Motor neuron (in vitro differentiated cells): ENCODE results near the gene MAFG. TPM values are rescaled to one million over a fixed set of nuclear protein-coding genes. Genes with fewer than 3 reads are reported as not detected.
"Not testable (repeated sequence)": the region's sequence is repeated elsewhere in the genome, so short reads cannot be mapped to it uniquely, and the experiment has no call there.

Experiments used
- ATAC-seq, 8 experiments: fragments of 200-7000 bp; cut with Tn5 transposase; replicated peaks in 6 of 8; 2 replicates each; pipeline ENCODE4 v1.8.0; 2021; ENCODE audit warnings: mild to moderate bottlenecking in 8 of 8, moderate library complexity in 8 of 8
- H3K27ac ChIP-seq, 2 donors: fragments of 250-450 bp; sonication (Bioruptor Pico); 2 replicates each; pipeline ENCODE4 v1.9.0; 2021; ENCODE audit warnings: antibody characterized with exemption in 2 of 2, mild to moderate bottlenecking in 2 of 2, moderate library complexity in 1 of 2
- H3K4me1 ChIP-seq, 2 donors: fragments of 250-450 bp; sonication (Bioruptor Pico); replicated peaks in 1 of 2; 2 replicates each; pipeline ENCODE4 v1.6.1; 2021; ENCODE audit warnings: antibody characterized with exemption in 2 of 2, mild to moderate bottlenecking in 2 of 2, moderate library complexity in 1 of 2
- H3K4me3 ChIP-seq, 5 donors: fragments of 250-450 bp; sonication (Bioruptor Pico); 2 replicates each; pipeline ENCODE4 v1.9.0; 2021; ENCODE audit warnings: antibody characterized with exemption in 5 of 5, mild to moderate bottlenecking in 5 of 5, moderate library complexity in 4 of 5
- WGBS, 10 experiments: fragments of 450-650 bp; shearing (Covaris generic); methylation state at CpG; one replicate each; pipeline ENCODE4 v1.0.0; 2022; 5-methylcytosine and 5-hydroxymethylcytosine counted together
- in situ Hi-C, 9 experiments: fragments of 400-800 bp; cut with MboI; loops; one replicate each; pipeline ENCODE4 v1.15.0; 2021; ENCODE audit warnings: low sequenced_read_pairs in 9 of 9, low pct_unique_long_range_greater_than_20kb in 2 of 9; ENCODE audit not compliant: unreplicated experiment in 9 of 9
- total RNA-seq, 8 experiments: library from RNA; unstranded; fragments of 300-600 nt; gene quantifications; 2 replicates each; pipeline versions ENCODE4 v1.2.3 to v1.2.4, GENCODE V29; 2022

Gene MAFG
- total RNA-seq, 8 experiments from 2014 or later: 6.6 to 23.9 (median 15.4) TPM

- in situ Hi-C loops: no loop called here
- Histone ChIP-seq H3K27ac (no peak overlapping the region), H3K4me1 (peaks cover 19 to 26% of the 10 kb centered on the region in 2 donors), H3K4me3 (no peak overlapping the region)
- WGBS, 10 experiments: 43 to 100% (median 83%) methylated on average over 2 to 10 of the region's 26 CpGs; no CpG with 5 or more reads in 5 of the 10 experiments
- no peak for ATAC-seq
Measured at GRCh38 chr17:81955058-81955681, 27.6 kb upstream of the MAFG start.

- no peak overlapping the region for H3K27ac ChIP-seq
- WGBS, 10 experiments: 73 to 100% (median 82%) methylated on average over 1 to 4 of the region's 19 CpGs; no CpG with 5 or more reads in 4 of the 10 experiments
- in situ Hi-C loops: no loop called here
- H3K4me1 ChIP-seq: peaks cover 19 to 21% of the 10 kb centered on the region in 2 donors
- no peak overlapping the region for H3K4me3 ChIP-seq
- ATAC-seq: peak in 2 of 8 experiments; percentile 33 to 42
Measured at GRCh38 chr17:81954131-81955057, 26.9 kb upstream of the MAFG start.

- in situ Hi-C loops: not testable (repeated sequence)
Measured at GRCh38 chr17:81953443-81953842, 25.9 kb upstream of the MAFG start.

GRCh38 chr17:81952792-81953228, 25.3 kb upstream of the MAFG start:
- no peak overlapping the region for H3K4me3 ChIP-seq
- no peak for ATAC-seq
- in situ Hi-C loops: no loop called here
- H3K4me1 ChIP-seq: peaks cover 19% of the 10 kb centered on the region in 2 donors
- no peak overlapping the region for H3K27ac ChIP-seq
- WGBS, 10 experiments: no CpG with 5 or more reads among the region's 16 CpGs

More at GRCh38 chr17:81953443-81953842, 25.9 kb upstream of the MAFG start:
- 83% methylated on average over 3 of the region's 5 CpGs; no CpG with 5 or more reads in 9 of the 10 experiments for WGBS, 10 experiments
- H3K27ac ChIP-seq, H3K4me3 ChIP-seq, ATAC-seq: not testable (repeated sequence)
- H3K4me1 ChIP-seq: peaks cover 19% of the 10 kb centered on the region in 2 donors

GRCh38 chr17:81951785-81952684, 24.5 kb upstream of the MAFG start:
- in situ Hi-C loops: no loop called here
- Histone ChIP-seq H3K4me1 (peaks cover 16% of the 10 kb centered on the region in 2 donors), H3K4me3 (no peak overlapping the region), H3K27ac (no peak overlapping the region)
- ATAC-seq: no peak
- WGBS, 10 experiments: 0 to 93% (median 64%) methylated on average over 1 to 9 of the region's 13 CpGs; no CpG with 5 or more reads in 1 of the 10 experiments

- ATAC-seq: no peak
- no peak overlapping the region for H3K4me3 ChIP-seq
- in situ Hi-C loops: no loop called here
- H3K4me1 ChIP-seq: peaks cover 3 to 5% of the 10 kb centered on the region in 2 donors
- H3K27ac ChIP-seq: no peak overlapping the region
- 80 to 100% (median 83%) methylated on average over 1 to 12 of the region's 15 CpGs; no CpG with 5 or more reads in 3 of the 10 experiments for WGBS, 10 experiments
Measured at GRCh38 chr17:81950501-81950900, 23.0 kb upstream of the MAFG start.

- Histone ChIP-seq H3K4me1 (no peaks in the 10 kb centered on the region), H3K4me3 (no peak overlapping the region), H3K27ac (no peak overlapping the region)
- peak in 4 of 8 experiments; percentile 13 to 21 (median 18) for ATAC-seq
- 20 to 100% (median 100%) methylated on average over 1 to 8 of the region's 17 CpGs; no CpG with 5 or more reads in 3 of the 10 experiments for WGBS, 10 experiments
- in situ Hi-C loops: no loop called here
Measured at GRCh38 chr17:81948635-81949378, 21.3 kb upstream of the MAFG start.

- H3K4me1 ChIP-seq: peaks cover 0 to 3% of the 10 kb centered on the region in 2 donors
- no peak within 1 kb of the TSS for H3K4me3 ChIP-seq
- in situ Hi-C loops: no loop called here
- peak in 2 of 8 experiments; percentile 11 to 20 for ATAC-seq
- 67 to 86% (median 76%) methylated on average over 1 to 9 of the region's 13 CpGs; no CpG with 5 or more reads in 3 of the 10 experiments for WGBS, 10 experiments
- no peak within 1 kb of the TSS for H3K27ac ChIP-seq
Measured at GRCh38 chr17:81947189-81947588, 19.7 kb upstream of the MAFG start, which contains the start of gene MYADML2. MYADML2 (minus strand) TSS chr17:81947233; CDS start chr17:81941741, 5,492 bp downstream.

- ATAC-seq: no peak
- WGBS, 10 experiments: 50 to 100% (median 84%) methylated on average over 1 to 8 of the region's 9 CpGs; no CpG with 5 or more reads in 2 of the 10 experiments
Measured at GRCh38 chr17:81944858-81945257, 17.3 kb upstream of the MAFG start.

GRCh38 chr17:81942167-81942553, 14.6 kb upstream of the MAFG start:
- peak overlapping the region in 1 of 2 donors; percentile 40 for H3K27ac ChIP-seq
- ATAC-seq: peak in 3 of 8 experiments; percentile 0 to 1 (median 1)
- in situ Hi-C loops: no loop called here
- 64% methylated on average over 2 of the region's 12 CpGs; no CpG with 5 or more reads in 9 of the 10 experiments for WGBS, 10 experiments
- H3K4me1 ChIP-seq: peaks cover 19 to 23% of the 10 kb centered on the region in 2 donors
- no peak overlapping the region for H3K4me3 ChIP-seq

More at GRCh38 chr17:81944858-81945257, 17.3 kb upstream of the MAFG start:
- Histone ChIP-seq H3K27ac (no peak overlapping the region), H3K4me1 (peaks cover 8 to 17% of the 10 kb centered on the region in 2 donors), H3K4me3 (no peak overlapping the region)
- in situ Hi-C loops: no loop called here

GRCh38 chr17:81941484-81942166, 14.1 kb upstream of the MAFG start:
- in situ Hi-C loops: no loop called here
- H3K4me1 ChIP-seq: peaks cover 19 to 23% of the 10 kb centered on the region in 2 donors

More at GRCh38 chr17:81941484-81942166, 14.1 kb upstream of the MAFG start:
- Histone ChIP-seq H3K27ac (peak overlapping the region; percentile 49 to 78), H3K4me3 (no peak overlapping the region)
- 2 to 100% (median 40%) methylated on average over 2 to 7 of the region's 30 CpGs; no CpG with 5 or more reads in 5 of the 10 experiments for WGBS, 10 experiments
- ATAC-seq: peak in 5 of 8 experiments; percentile 49 to 70 (median 56)
